Activated naive CD8-positive, alpha-beta T cell treated with anti-CD3 and anti-CD28 coated beads, Interleukin-2, amount 10 ng/mL, durations not matched to agents 7 days and 5 days (primary cell): ENCODE results near the gene KLHL15. TPM values are rescaled to one million over a fixed set of nuclear protein-coding genes. Genes with fewer than 3 reads are reported as not detected.

Experiments used
- total RNA-seq, 2 experiments: library from RNA; stranded (reverse); gene quantifications; one replicate each; pipeline ENCODE4 v1.2.3, GENCODE V29; 2021

KLHL15 gene
- total RNA-seq, 2 experiments from 2014 or later = 12.2 to 14.3 TPM

Other genes starting within 250 kb of the KLHL15 start
- 100 to 1,000 TPM; 145 to 147 TPM for gene SAT1, start 244.0 kb downstream of the KLHL15 start, total RNA-seq
- gene APOO, start 119.2 kb downstream of the KLHL15 start, total RNA-seq = 10 to 100 TPM; 23.8 to 24.2 TPM
- not detected for gene CXorf58, start 119.2 kb downstream of the KLHL15 start, total RNA-seq
- 100 to 1,000 TPM; 194 to 199 TPM for gene EIF2S3, start 27.8 kb upstream of the KLHL15 start, total RNA-seq
- gene ZFX, start 122.5 kb upstream of the KLHL15 start, total RNA-seq = 10 to 100 TPM; 46.8 to 51.8 TPM